ENCODE results near the gene LDB2.

- TF ChIP-seq, protein P1, sequence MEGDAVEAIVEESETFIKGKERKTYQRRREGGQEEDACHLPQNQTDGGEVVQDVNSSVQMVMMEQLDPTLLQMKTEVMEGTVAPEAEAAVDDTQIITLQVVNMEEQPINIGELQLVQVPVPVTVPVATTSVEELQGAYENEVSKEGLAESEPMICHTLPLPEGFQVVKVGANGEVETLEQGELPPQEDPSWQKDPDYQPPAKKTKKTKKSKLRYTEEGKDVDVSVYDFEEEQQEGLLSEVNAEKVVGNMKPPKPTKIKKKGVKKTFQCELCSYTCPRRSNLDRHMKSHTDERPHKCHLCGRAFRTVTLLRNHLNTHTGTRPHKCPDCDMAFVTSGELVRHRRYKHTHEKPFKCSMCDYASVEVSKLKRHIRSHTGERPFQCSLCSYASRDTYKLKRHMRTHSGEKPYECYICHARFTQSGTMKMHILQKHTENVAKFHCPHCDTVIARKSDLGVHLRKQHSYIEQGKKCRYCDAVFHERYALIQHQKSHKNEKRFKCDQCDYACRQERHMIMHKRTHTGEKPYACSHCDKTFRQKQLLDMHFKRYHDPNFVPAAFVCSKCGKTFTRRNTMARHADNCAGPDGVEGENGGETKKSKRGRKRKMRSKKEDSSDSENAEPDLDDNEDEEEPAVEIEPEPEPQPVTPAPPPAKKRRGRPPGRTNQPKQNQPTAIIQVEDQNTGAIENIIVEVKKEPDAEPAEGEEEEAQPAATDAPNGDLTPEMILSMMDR (IDR thresholded peaks at IDR 0.05; ENCODE audit: low read depth, low read length, poor library complexity, severe bottlenecking), result no peak
- TF ChIP-seq EZH2phosphoT487 (IDR thresholded peaks at IDR 0.05; ENCODE audit: borderline replicate concordance, low read length), result no peak
Measured at GRCh38 chr4:16814361-16814760, 84.1 kb downstream of the LDB2 start.
